ENCODE results near the gene POFUT1.

DNA sequence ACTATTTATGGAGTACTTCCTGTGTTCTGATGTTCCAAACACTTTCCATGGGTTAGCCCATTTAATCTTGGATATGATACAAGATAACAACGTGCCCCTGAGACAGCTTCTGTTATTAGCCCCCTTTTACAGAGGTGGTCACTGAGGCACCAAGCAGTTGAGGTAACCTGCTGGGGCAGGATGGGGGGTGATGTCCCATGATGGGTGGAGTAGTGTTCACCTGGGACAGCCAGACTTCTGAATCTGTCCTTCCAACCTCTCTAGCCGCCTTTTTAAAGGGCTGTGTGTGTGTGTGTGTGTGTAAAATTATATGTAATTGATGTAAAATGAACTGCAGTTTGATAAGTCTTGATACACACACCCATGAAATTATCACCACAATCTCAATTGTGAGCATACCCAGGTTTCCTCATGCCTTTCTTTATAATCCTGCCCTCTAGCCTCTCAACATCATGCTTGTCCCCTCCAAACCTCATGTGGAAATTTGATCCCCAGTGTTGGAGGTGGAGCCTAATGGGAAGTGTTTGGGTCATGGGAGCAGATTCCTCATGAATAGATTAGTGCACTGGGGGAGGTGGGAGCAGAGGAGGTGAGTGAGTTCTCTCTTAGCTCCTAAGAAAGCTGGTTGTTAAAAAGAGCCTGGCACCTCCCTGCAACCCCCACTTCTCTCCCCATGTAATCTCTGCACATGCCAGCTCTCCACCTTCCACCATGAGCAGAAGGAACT is 39.3 kb upstream of the POFUT1 start:
- TF ChIP-seq, protein P1, sequence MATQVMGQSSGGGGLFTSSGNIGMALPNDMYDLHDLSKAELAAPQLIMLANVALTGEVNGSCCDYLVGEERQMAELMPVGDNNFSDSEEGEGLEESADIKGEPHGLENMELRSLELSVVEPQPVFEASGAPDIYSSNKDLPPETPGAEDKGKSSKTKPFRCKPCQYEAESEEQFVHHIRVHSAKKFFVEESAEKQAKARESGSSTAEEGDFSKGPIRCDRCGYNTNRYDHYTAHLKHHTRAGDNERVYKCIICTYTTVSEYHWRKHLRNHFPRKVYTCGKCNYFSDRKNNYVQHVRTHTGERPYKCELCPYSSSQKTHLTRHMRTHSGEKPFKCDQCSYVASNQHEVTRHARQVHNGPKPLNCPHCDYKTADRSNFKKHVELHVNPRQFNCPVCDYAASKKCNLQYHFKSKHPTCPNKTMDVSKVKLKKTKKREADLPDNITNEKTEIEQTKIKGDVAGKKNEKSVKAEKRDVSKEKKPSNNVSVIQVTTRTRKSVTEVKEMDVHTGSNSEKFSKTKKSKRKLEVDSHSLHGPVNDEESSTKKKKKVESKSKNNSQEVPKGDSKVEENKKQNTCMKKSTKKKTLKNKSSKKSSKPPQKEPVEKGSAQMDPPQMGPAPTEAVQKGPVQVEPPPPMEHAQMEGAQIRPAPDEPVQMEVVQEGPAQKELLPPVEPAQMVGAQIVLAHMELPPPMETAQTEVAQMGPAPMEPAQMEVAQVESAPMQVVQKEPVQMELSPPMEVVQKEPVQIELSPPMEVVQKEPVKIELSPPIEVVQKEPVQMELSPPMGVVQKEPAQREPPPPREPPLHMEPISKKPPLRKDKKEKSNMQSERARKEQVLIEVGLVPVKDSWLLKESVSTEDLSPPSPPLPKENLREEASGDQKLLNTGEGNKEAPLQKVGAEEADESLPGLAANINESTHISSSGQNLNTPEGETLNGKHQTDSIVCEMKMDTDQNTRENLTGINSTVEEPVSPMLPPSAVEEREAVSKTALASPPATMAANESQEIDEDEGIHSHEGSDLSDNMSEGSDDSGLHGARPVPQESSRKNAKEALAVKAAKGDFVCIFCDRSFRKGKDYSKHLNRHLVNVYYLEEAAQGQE (IDR thresholded peaks at IDR 0.05; ENCODE audit: insufficient read depth in 1 of 2, low read depth in 2 of 2, low read length in 2 of 2), result no peak
- TF ChIP-seq TAF1 (IDR thresholded peaks at IDR 0.05; ENCODE audit: borderline replicate concordance, insufficient read depth, low read length), result no peak
- no peak for TF ChIP-seq SIN3A (IDR thresholded peaks at IDR 0.05; ENCODE audit: borderline replicate concordance, insufficient read depth, low read length)
- no peak for TF ChIP-seq POLR2AphosphoS5 (IDR thresholded peaks at IDR 0.05; ENCODE audit: low read depth, low read length)
- TF ChIP-seq FOXP2 (optimal IDR thresholded peaks at IDR 0.05; ENCODE audit: borderline replicate concordance, extremely low read depth, extremely low read length, insufficient read depth), result no peak

Data from PFSK-1 (cell line).